Esophagus squamous epithelium (tissue), 5 donors: ENCODE measurements around the gene SLFNL1. TPM values are rescaled to one million over a fixed set of nuclear protein-coding genes. Genes with fewer than 3 reads are reported as not detected.

Experiments used
- DNase-seq: peaks from one replicate; lab custom pipeline; 2025; lab: John Stamatoyannopoulos, UW
- H3K27ac ChIP-seq, 4 donors: fragments of 200-600 bp; sonication (generic); one replicate each; pipeline ENCODE4 v1.5.1; 2016 to 2019; ENCODE audit warnings: mild to moderate bottlenecking in 1 of 4
- H3K27me3 ChIP-seq, 4 donors: fragments of 200-600 bp; sonication (generic); 1 replicate in 3 of 4; 2 replicates in 1 of 4; pipeline versions ENCODE4 v1.5.1 to v1.6.0; 2017 to 2021; ENCODE audit warnings: antibody characterized with exemption in 1 of 4
- H3K36me3 ChIP-seq, 3 donors: fragments of 200-600 bp; sonication (generic); one replicate each; pipeline ENCODE4 v1.5.1; 2016 to 2019
- H3K4me1 ChIP-seq, 3 donors: fragments of 200-600 bp; sonication (generic); one replicate each; pipeline ENCODE4 v1.5.1; 2017 to 2019
- H3K4me3 ChIP-seq, 4 donors: fragments of 200-600 bp; sonication (generic); 1 replicate in 3 of 4; 2 replicates in 1 of 4; pipeline ENCODE4 v1.5.1; 2016 to 2019; ENCODE audit warnings: mild to moderate bottlenecking in 2 of 4, moderate library complexity in 1 of 4
- H3K9me3 ChIP-seq, 3 donors: fragments of 200-600 bp; sonication (generic); one replicate each; pipeline ENCODE4 v1.5.1; 2016 to 2019
- CTCF ChIP-seq, 6 experiments: fragments of 450-650 bp in 4 of 6; fragments of 200-600 bp in 2 of 6; sonication (generic) in 2 of 6; IDR thresholded peaks; one replicate each; pipeline ENCODE4 v1.5.1; 2016 to 2019; ENCODE audit warnings: antibody characterized with exemption in 6 of 6, mild to moderate bottlenecking in 4 of 6, moderate library complexity in 4 of 6
- POLR2A ChIP-seq, 4 donors: fragments of 450-650 bp; IDR thresholded peaks; one replicate each; pipeline ENCODE4 v1.6.1; 2017; ENCODE audit warnings: antibody characterized with exemption in 4 of 4, mild to moderate bottlenecking in 4 of 4, moderate library complexity in 3 of 4
- WGBS, 2 donors: methylation state at CpG; one replicate each; pipeline ENCODE4 v1.1.5; 2018; 5-methylcytosine and 5-hydroxymethylcytosine counted together
- intact Hi-C: fragments of 100-400 bp; cut with DNase I; formaldehyde crosslinking; loops from one replicate; pipeline ENCODE4 v1.15.0; 2022
- total RNA-seq, 4 donors: library from RNA; depleted of rRNA; stranded (reverse); fragments of >200 nt; gene quantifications; one replicate each; pipeline ENCODE4 v1.1.0, GENCODE V29; 2016
- donor health status: DM: yes; HTN: yes; CAD: no.

SLFNL1 gene
- total RNA-seq, 4 donors from 2014 or later: 0.49 to 0.76 TPM; not detected in 2

- WGBS, 2 donors: 93 to 96% methylated on average over 3 to 6 of the region's 10 CpGs
- H3K4me1 ChIP-seq: no peaks in the 10 kb centered on the region
- no peak overlapping the region for H3K4me3 ChIP-seq
- H3K27ac ChIP-seq: no peak overlapping the region
- intact Hi-C loops: no loop called here
- H3K9me3 ChIP-seq: no peaks in the 10 kb centered on the region
- H3K36me3 ChIP-seq: peaks cover 0 to 85% (median 13%) of the 10 kb centered on the region in 3 donors
- TF ChIP-seq CTCF (IDR thresholded peaks at IDR 0.05): no peak
- no peak for TF ChIP-seq POLR2A (IDR thresholded peaks at IDR 0.05)
- no peak for DNase-seq
- H3K27me3 ChIP-seq: no peaks in the 10 kb centered on the region
Measured at GRCh38 chr1:41028034-41028642, 6.6 kb upstream of the SLFNL1 start.

GRCh38 chr1:41025979-41026819 is 4.7 kb upstream of the SLFNL1 start:
- intact Hi-C loops: no loop called here
- no peak for TF ChIP-seq CTCF (IDR thresholded peaks at IDR 0.05)
- TF ChIP-seq POLR2A (IDR thresholded peaks at IDR 0.05): no peak
- Histone ChIP-seq H3K4me3 (no peak overlapping the region), H3K4me1 (peaks cover 0 to 12% (median 6%) of the 10 kb centered on the region in 3 donors), H3K36me3 (peaks cover 0 to 66% (median 13%) of the 10 kb centered on the region in 3 donors), H3K27ac (no peak overlapping the region), H3K27me3 (no peaks in the 10 kb centered on the region), H3K9me3 (no peaks in the 10 kb centered on the region)
- DNase-seq: no peak
- 86 to 88% methylated on average over 2 of the region's 4 CpGs for WGBS, 2 donors

GRCh38 chr1:41024953-41025352 is 3.4 kb upstream of the SLFNL1 start:
- H3K36me3 ChIP-seq: peaks cover 0 to 54% (median 13%) of the 10 kb centered on the region in 3 donors
- H3K27ac ChIP-seq: no peak overlapping the region
- peaks cover 0 to 12% (median 6%) of the 10 kb centered on the region in 3 donors for H3K4me1 ChIP-seq
- TF ChIP-seq CTCF (IDR thresholded peaks at IDR 0.05) (no peak), POLR2A (IDR thresholded peaks at IDR 0.05) (no peak)
- H3K27me3 ChIP-seq: no peaks in the 10 kb centered on the region
- H3K4me3 ChIP-seq: no peak overlapping the region
- DNase-seq: no peak
- intact Hi-C loops: no loop called here
- H3K9me3 ChIP-seq: no peaks in the 10 kb centered on the region
- WGBS, 2 donors: 64 to 75% methylated on average over 1 to 2 of the region's 2 CpGs

- intact Hi-C loops: no loop called here
- no peaks in the 10 kb centered on the region for H3K27me3 ChIP-seq
- H3K4me3 ChIP-seq: no peak overlapping the region
- H3K9me3 ChIP-seq: no peaks in the 10 kb centered on the region
- no peak for TF ChIP-seq POLR2A (IDR thresholded peaks at IDR 0.05)
- peaks cover 0 to 12% (median 6%) of the 10 kb centered on the region in 3 donors for H3K4me1 ChIP-seq
- no peak overlapping the region for H3K27ac ChIP-seq
- 90 to 93% methylated on average over 3 of the region's 5 CpGs for WGBS, 2 donors
- peaks cover 0 to 48% (median 11%) of the 10 kb centered on the region in 3 donors for H3K36me3 ChIP-seq
- DNase-seq: no peak
Measured at GRCh38 chr1:41023279-41023990, 1.9 kb upstream of the SLFNL1 start.

GRCh38 chr1:41022424-41022823 is 899 bp upstream of the SLFNL1 start:
- Histone ChIP-seq H3K27me3 (no peaks in the 10 kb centered on the region), H3K36me3 (peaks cover under 1 to 48% (median 2%) of the 10 kb centered on the region in 3 donors), H3K9me3 (no peaks in the 10 kb centered on the region), H3K4me1 (peaks cover 0 to 12% (median 6%) of the 10 kb centered on the region in 3 donors), H3K4me3 (no peak overlapping the region), H3K27ac (no peak overlapping the region)
- intact Hi-C loops: no loop called here
- TF ChIP-seq CTCF (IDR thresholded peaks at IDR 0.05): no peak
- no peak for TF ChIP-seq POLR2A (IDR thresholded peaks at IDR 0.05)
- 73 to 85% methylated on average over 3 to 9 of the region's 10 CpGs for WGBS, 2 donors
- DNase-seq: no peak
